GM19467 (cell line): Measurements from ENCODE around the gene ATP2A1.
A peak's percentile ranks its signal among the peaks of the same experiment; 100 is the strongest.

Source experiments
- ATAC-seq: cut with Tn5 transposase; IDR thresholded peaks from one replicate; pipeline ENCODE4 v1.9.1; 2021; ENCODE audit warnings: mild to moderate bottlenecking, moderate library complexity; ENCODE audit not compliant: unreplicated experiment

The ATP2A1 gene

GRCh38 chr16:28878083-28878926, at the start of gene ATP2A1:
Gene ATP2A1, plus strand, starts transcription at chr16:28878488. Its CDS starts 184 bp downstream, at chr16:28878672.
- ATAC-seq: no peak

- ATAC-seq: no peak
Observed at GRCh38 chr16:28829747-28830146, 48.5 kb upstream of the ATP2A1 start.

- no peak for ATAC-seq
Observed at GRCh38 chr16:28830531-28830930, 47.8 kb upstream of the ATP2A1 start.

GRCh38 chr16:28834349-28834748, 43.9 kb upstream of the ATP2A1 start:
- ATAC-seq: no peak

- no peak for ATAC-seq
Observed at GRCh38 chr16:28834873-28835863, 43.1 kb upstream of the ATP2A1 start.

GRCh38 chr16:28835864-28836760, 42.2 kb upstream of the ATP2A1 start:
- no peak for ATAC-seq

- no peak for ATAC-seq
Observed at GRCh38 chr16:28836761-28837064, 41.6 kb upstream of the ATP2A1 start.

- ATAC-seq: no peak
Observed at GRCh38 chr16:28837672-28838557, 40.4 kb upstream of the ATP2A1 start.

GRCh38 chr16:28838558-28838918, 39.8 kb upstream of the ATP2A1 start:
- ATAC-seq: no peak

- ATAC-seq: no peak
Observed at GRCh38 chr16:28839004-28839639, 39.2 kb upstream of the ATP2A1 start.

GRCh38 chr16:28839899-28840298, 38.4 kb upstream of the ATP2A1 start:
- ATAC-seq: no peak

GRCh38 chr16:28842696-28843095, 35.6 kb upstream of the ATP2A1 start:
- ATAC-seq: no peak

GRCh38 chr16:28843766-28844165, 34.5 kb upstream of the ATP2A1 start:
- no peak for ATAC-seq

- ATAC-seq: no peak
Observed at GRCh38 chr16:28844226-28844885, 33.9 kb upstream of the ATP2A1 start.

GRCh38 chr16:28845293-28845692, 33.0 kb upstream of the ATP2A1 start:
- ATAC-seq: no peak

GRCh38 chr16:28845761-28846079, 32.6 kb upstream of the ATP2A1 start:
- ATAC-seq: peak; percentile 4

- peak; percentile 91 for ATAC-seq
Observed at GRCh38 chr16:28846080-28846932, 32.0 kb upstream of the ATP2A1 start, which contains the start of gene TUFM. Gene TUFM, minus strand, starts transcription at chr16:28846348. Its CDS starts 79 bp downstream, at chr16:28846269.

- no peak for ATAC-seq
Observed at GRCh38 chr16:28846933-28847273, 31.4 kb upstream of the ATP2A1 start.
